Upper lobe of left lung (tissue), 4 donors: ENCODE data around the gene ZNF775.

Experiments used
- CTCF ChIP-seq, 6 experiments: fragments of 450-650 bp in 4 of 6; fragments of 200-600 bp in 2 of 6; sonication (generic) in 2 of 6; IDR thresholded peaks; one replicate each; pipeline ENCODE4 v1.5.1; 2016 to 2019; ENCODE audit warnings: antibody characterized with exemption in 6 of 6
- EP300 ChIP-seq, 4 donors: sonication (generic); formaldehyde crosslinking; IDR thresholded peaks; one replicate each; pipeline ENCODE4 v1.5.1; 2017; ENCODE audit warnings: antibody characterized with exemption in 4 of 4, control low read depth in 2 of 4
- POLR2A ChIP-seq, 4 donors: fragments of 450-650 bp; IDR thresholded peaks; one replicate each; pipeline ENCODE4 v1.5.1; 2016 to 2017; ENCODE audit warnings: antibody characterized with exemption in 4 of 4, mild to moderate bottlenecking in 2 of 4
- POLR2AphosphoS5 ChIP-seq, 2 donors: sonication (generic); formaldehyde crosslinking; IDR thresholded peaks; one replicate each; pipeline ENCODE4 v1.5.1; 2017; ENCODE audit warnings: antibody characterized with exemption in 2 of 2

- TF ChIP-seq CTCF (IDR thresholded peaks at IDR 0.05) = no peak
- no peak for TF ChIP-seq POLR2A (IDR thresholded peaks at IDR 0.05)
- no peak for TF ChIP-seq EP300 (IDR thresholded peaks at IDR 0.05)
- TF ChIP-seq POLR2AphosphoS5 (IDR thresholded peaks at IDR 0.05) = no peak
Measured at GRCh38 chr7:150444674-150445365, 65.7 kb downstream of the ZNF775 start.
